AG10803 (cell line): ENCODE results near the gene HSD17B8.
A peak's percentile ranks its signal among the peaks of the same experiment; 100 is the strongest.

Experiments used
- DNase-seq: peaks from one replicate; pipeline ENCODE4 v3.0.0; 2010; ENCODE audit warnings: low read depth
- H3K4me3 ChIP-seq: 2 replicates; pipeline ENCODE4 v1.5.1; 2011; ENCODE audit warnings: mild to moderate bottlenecking, low read length, control low read depth
- TF ChIP-seq, protein P1 (sequence below): conservative IDR thresholded peaks from 2 replicates; pipeline ENCODE4 v1.5.1; 2011; ENCODE audit warnings: mild to moderate bottlenecking, low read length, control low read depth, inconsistent platforms

Gene HSD17B8

DNA sequence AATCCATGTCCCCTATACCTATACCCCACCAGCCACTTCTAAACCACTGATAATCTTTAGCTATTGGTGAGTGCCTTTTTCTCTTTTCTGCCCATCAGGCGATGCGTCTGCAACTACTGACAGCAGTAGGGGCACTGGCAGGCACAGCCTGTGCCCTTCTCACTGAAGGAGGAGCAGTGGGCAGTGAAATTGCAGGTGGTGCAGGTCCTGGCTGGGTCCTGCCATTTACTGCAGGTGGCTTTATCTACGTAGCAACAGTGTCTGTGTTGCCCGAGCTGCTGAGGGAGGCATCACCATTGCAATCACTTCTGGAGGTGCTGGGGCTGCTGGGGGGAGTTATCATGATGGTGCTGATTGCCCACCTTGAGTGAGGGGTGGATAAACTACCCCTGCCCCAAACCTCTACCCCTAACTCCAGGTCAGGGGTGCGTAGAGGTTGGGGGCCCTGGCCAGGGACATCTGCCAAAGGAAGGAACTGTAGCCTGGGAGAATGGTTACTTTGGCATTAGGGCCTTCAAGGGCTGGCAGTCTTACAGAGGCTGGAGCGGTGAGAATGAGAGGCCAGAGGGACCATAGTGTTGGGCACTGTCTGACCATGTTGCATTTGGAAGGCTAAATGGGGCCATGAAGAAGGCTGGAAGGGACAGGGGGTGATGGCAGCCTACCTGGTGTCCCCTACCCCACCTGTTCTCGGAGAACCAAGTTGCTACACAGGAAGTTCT is 851 bp upstream of the HSD17B8 start:
- TF ChIP-seq, protein P1, sequence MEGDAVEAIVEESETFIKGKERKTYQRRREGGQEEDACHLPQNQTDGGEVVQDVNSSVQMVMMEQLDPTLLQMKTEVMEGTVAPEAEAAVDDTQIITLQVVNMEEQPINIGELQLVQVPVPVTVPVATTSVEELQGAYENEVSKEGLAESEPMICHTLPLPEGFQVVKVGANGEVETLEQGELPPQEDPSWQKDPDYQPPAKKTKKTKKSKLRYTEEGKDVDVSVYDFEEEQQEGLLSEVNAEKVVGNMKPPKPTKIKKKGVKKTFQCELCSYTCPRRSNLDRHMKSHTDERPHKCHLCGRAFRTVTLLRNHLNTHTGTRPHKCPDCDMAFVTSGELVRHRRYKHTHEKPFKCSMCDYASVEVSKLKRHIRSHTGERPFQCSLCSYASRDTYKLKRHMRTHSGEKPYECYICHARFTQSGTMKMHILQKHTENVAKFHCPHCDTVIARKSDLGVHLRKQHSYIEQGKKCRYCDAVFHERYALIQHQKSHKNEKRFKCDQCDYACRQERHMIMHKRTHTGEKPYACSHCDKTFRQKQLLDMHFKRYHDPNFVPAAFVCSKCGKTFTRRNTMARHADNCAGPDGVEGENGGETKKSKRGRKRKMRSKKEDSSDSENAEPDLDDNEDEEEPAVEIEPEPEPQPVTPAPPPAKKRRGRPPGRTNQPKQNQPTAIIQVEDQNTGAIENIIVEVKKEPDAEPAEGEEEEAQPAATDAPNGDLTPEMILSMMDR = no peak
- no peak overlapping the region for H3K4me3 ChIP-seq
- no peak for DNase-seq

DNA sequence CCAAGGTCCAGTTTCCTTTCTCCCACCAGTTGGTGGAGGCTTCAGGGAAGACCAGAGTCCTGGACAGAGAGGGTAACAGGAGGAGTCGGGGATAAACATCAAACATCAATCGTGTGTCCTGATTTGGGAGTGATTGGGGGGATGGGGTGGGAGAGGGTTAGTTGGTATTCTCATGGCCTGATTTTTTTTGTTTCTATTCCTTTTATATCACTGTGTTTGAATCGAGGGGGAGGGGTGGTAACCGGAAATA is 365 bp upstream of the HSD17B8 start:
- H3K4me3 ChIP-seq = no peak overlapping the region
- DNase-seq = no peak
- TF ChIP-seq, protein P1 = no peak

DNA sequence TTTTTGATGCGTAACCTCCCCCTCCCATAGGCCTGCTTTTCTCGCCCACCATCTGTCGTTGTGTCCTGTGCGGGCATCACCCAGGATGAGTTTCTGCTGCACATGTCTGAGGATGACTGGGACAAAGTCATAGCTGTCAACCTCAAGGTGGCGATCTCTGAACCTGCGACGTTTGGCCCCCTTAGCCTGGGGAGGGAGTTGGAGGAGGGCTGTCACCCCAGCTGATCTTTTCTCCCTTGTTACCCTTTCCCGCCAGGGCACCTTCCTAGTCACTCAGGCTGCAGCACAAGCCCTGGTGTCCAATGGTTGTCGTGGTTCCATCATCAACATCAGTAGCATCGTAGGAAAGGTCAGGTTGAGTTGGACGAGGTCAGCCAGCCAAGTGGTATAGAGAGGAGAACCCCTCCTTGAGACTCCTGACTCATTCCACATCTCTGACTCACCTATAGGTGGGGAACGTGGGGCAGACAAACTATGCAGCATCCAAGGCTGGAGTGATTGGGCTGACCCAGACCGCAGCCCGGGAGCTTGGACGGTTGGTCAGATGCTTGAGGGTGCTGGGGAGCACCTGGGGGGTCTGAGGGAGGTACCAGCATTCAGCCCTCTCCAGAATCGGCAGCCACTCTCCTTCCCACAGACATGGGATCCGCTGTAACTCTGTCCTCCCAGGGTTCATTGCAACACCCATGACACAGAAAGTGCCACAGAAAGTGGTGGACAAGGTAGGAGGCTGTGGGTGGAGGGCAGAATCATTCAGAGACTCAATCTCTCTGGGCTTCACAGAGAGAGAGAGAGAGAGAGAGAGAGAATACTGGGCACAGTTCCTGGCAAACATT is 954 bp downstream of the HSD17B8 start:
- peak overlapping the region; percentile 77 for H3K4me3 ChIP-seq
- DNase-seq = peak; percentile 27
- TF ChIP-seq, protein P1 = 0 out of 2 replicates have a peak, but pooled peaks have one; percentile 2

DNA sequence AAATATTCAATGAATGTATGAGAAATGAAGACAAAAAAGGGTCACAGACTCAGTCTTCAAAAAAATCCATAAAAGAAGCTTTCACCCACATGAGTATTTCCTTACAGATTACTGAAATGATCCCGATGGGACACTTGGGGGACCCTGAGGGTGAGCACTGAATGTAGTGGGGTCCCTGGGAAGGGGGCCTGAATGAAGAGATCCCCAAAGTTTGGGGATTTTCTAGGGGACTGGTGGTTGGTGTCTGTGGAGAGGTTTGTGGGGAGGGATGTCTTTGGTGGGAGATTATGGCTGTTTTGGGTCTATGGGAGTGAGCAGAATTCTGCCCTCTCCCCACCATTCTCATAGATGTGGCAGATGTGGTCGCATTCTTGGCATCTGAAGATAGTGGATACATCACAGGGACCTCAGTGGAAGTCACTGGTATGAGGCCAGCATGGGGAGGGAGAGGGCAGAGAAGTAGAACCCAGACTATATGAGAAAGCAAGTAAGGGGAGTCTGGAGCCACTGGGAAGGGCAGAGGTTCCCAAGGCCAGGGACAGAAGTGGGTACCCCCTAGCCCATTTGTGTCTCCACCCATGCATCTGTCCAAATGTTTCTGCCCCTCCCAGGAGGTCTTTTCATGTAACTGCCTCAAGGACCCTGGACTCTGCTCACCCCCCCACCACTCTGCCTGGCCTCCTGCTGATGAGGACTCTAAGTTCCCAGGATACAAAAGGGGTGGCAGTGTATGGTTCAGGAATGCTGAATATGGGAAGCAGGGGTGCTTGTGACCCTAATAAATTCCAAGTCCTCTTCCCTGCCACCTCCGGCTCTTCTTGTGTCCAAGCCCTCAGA is 1.8 kb downstream of the HSD17B8 start:
- H3K4me3 ChIP-seq = no peak overlapping the region
- peak; percentile 52 for DNase-seq
- TF ChIP-seq, protein P1 = no peak

DNA sequence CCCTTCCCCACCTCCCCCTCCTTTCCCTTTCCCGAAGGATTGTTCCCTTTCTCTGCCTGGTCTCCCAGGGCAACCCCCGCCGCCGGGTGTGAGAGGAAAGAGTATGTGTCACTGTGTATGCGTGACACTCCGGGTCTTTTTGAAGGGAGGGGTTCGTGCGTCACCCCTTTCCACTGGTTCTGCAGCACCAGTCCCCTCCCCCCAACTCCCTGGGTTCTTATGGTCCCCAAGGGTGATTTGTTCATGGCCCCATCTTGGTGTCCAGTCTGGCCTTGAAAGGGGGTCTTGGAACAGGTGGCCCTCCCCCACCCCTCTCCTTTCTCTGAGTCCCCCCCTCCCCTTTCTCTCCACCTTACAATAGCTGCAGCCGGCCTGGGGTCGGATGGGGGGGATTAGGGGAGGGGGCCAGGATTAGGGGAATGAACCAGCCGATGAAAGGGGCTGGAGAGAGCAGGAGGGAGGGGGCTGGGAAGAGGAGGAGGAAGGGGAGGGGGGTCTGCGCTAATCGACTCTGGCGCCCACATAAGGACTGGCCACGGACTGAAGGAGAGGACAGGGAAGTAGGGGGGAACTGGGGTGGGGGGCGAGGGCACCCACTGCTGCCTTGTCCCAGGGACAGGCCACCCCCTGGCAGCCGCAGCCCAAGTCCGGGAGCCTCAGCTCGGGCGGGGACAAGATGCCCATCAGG is 2.6 kb downstream of the HSD17B8 start:
- peak overlapping the region; percentile 89 for H3K4me3 ChIP-seq
- peak; percentile 61 for DNase-seq
- TF ChIP-seq, protein P1 = no peak

DNA sequence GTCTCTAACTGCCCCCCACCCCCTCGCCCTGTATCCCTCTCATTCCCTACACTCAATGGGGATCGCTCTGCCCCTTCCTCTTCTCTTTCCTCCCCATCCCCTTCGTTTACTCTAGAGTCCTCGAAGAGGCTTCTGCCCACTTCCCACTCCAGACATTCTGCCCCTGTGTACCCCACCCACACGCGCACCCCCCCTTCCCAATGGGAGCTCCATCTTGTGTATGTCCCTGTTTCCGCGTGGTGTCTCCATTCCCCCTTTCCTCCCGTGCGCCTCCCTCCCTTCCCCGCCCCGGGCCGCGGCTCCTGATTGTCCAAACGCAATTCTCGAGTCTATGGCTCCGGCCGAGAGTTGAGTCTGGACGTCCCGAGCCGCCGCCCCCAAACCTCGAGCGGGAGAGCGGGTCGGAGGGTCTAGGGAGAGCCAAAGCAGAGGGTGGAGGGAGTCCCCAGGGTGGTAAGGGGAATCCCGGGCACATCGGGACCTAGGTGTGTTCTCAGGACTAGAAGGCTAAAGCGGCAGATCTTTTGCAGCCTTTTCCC is 3.2 kb downstream of the HSD17B8 start:
- peak overlapping the region; percentile 89 for H3K4me3 ChIP-seq
- TF ChIP-seq, protein P1 = no peak
- DNase-seq = peak; percentile 53
